Glomerular visceral epithelial cell (primary cell): ENCODE measurements around the gene PLXND1.

Experiments used
- DNase-seq: peaks from one replicate; pipeline ENCODE4 v3.0.0-alpha.2; 2016; ENCODE audit errors: extremely low spot score

The PLXND1 gene

DNA sequence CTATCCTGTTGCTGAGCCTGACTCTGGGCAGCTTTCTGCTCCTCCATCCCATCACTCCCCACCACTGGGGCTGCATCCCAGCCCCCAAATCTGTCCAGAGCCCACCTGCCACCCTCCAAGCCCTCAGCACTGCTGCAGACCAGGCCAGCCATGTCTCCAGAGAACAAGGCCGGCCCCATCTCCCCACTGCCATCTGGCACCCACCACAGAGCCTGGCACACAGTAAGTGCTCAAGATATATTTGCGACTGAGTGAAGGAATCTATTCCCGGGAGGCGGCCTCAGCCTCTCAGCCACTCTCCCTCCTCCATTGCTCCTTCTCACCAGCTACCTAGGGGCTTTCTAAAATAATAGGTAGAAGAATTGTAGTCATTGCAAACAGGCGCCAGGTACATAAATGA lies 4.8 kb downstream of the PLXND1 start:
- no peak for DNase-seq

DNA sequence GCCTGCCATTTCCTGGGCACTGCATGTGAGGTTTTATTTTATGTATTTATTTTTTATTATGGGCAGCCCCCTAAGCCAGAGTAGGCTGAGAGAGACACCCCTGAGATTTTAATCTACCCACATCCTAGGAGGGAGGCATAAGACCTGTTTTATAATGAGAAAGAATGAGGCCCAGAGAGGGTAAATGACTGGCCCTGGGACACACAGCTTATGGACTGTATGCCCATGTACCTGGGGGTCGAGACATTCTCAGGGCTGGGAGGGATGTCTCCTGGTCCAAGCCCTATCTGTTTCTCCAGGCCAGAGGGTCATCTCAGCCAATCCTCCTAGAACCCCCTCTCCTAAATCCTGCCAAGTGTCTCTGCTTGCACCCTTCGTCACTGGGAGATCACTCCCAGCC lies 6.1 kb downstream of the PLXND1 start:
- DNase-seq, result no peak

DNA sequence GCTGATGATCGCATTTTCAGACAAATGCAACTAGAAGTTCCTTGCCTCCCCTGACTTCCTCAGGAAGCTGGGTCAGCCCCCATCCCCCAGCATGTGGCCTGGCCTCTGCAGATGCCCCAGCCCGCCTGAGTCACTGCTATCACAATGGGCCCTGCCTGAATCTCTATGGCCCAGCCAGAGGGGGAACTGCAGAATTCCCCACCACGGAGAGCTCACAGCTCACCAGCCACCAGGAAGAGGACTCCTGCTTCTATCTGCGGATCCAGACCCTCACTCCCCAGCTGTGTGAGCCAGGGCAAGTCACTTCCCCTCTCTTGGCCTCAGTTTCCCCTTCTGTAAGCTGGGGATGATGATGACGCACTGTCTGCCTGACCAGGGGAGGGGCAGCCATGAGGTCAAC lies 6.9 kb downstream of the PLXND1 start:
- peak; percentile 71 for DNase-seq

DNA sequence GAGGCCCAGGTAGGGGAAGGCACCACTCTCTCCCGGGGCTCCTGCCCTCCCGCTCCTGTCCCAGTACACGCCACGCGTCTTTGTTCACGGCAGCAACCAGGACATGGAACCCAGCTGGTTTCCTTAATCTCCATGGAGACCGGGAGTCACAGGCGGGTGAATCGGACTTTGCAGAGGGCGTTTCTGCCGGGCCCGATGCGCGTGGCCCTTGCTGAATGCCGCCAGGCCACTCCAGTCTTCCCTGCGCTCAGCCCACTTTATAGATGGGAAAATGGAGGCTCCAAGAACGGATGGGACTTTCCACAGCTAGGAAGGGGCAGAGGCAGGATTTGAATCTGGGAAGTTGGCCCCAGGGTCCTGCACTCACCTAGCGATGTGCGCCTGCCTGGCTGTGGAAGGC lies 7.4 kb downstream of the PLXND1 start:
- no peak for DNase-seq

DNA sequence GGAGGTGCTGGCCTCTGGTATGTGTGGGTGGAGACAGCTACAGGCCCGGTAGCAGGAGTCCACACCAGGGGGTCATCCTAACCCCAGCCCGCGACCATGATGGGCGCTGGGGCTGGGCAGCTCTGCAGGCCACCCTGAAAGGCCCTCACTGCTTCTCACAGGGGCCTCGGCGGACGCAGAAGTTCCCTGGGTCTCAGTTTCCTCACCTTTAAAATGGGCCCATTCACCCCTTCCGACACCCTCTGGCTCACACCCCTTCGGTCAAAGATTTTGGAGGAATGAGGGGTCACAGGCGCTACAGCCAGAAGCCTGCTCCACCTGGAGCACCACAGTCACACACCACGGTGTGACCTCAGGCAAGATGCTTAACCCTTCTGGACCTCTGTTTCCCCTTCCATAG lies 8.0 kb downstream of the PLXND1 start:
- DNase-seq, result no peak

DNA sequence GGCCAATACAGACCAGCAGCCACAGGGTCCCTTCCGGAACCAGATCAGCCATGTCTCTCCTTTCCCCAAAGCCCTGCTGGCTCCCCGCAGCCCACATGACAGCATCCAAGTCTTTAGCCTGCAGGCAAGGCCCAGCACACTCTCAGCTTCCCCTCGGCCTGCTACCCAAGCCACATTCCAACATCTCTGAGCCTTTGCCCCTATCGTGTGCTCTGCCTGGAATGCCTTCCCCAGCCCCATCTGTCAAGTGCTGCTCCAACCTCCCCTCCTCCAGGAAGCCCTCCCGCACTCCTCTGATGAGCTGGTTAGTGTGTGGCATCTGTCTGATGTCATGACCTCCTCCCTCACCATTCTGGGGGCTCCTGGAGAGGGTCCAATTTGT lies 8.5 kb downstream of the PLXND1 start:
- DNase-seq, result no peak

DNA sequence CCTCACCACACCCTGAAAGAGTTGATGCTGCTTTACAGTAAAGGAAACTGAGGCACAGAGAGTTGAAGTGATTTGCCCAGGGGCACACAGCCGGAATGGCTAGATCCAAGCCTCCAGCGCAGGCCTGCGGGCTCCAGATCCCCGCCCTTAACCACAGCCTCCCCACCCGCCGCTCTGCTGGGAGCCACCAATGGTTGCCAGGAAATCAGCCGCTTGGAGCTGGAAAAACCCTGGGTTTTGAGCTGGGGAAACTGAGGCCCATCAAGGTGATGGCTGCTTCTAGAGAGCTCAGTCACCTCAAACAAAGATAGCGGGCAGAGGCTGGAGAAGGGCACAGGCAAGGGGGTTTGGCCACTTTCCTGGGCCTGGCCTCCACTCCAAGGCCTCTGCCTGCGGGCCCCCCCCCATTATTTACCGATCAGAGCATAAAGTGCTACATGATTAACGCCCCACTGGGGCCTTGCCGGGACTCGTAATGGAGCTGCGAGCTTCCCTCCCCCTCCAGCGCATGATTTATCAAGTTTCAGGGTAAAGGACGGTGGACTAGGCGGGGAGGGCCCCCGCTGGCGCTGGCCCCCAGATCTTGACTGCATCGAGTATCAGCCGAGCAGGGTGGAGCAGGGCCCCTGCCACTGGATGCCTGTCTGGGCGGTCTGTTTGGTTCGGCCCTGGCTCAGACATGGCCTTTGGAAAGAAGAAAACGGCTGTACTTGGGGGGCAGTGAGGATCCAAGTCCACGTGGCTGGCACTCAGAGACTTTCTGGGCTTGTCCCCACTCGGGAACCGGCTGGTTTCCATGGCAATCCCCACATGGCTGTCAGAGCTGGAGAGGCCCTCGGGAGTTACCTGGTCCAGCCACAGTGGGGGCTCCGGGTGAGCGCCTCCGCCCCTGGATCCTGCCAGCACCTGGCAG lies 9.1 kb downstream of the PLXND1 start:
- no peak for DNase-seq

DNA sequence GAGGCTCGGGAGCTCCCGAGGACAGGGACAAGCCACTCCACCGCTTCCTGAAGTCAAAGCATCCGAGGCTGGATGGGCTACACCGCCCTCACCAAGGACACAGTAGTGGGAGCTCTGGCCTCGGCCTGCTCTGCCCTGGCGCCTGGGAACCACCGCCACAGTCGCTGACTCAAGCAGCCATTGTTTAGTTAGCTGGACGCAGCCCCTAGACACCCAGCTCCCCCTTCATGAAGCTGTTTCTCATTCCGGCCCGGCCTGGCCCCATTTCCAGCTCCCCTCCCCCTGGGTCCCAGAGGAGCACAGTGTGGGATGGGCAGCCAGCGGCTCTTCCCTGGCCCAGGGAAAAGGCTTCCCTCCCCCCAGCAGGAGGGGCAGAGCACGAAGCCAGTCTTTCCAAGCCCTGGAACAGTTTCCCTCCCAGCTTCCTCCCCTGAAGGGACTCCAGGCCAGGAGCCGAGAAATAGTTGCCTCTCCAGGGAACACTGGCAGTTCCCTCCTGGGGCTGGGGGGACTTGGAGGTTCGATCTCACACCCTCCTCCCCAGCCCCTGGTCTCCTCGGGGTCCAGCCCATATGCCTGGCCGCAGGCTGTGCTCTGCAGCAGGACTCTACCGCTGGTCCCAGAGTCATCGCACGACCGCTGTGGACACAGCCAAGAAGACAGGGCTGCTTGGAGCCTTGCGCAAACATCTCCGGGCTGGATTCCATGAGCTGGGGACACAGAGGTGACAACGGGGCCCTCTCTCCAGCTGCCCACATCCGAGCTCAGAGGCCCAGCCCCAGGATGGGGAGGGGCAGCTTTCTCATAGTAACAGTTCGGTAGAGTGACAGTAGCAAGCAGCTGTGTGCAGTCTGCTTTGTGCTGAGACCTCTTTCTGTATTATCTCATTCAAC lies 10.0 kb downstream of the PLXND1 start:
- peak; percentile 63 for DNase-seq

DNA sequence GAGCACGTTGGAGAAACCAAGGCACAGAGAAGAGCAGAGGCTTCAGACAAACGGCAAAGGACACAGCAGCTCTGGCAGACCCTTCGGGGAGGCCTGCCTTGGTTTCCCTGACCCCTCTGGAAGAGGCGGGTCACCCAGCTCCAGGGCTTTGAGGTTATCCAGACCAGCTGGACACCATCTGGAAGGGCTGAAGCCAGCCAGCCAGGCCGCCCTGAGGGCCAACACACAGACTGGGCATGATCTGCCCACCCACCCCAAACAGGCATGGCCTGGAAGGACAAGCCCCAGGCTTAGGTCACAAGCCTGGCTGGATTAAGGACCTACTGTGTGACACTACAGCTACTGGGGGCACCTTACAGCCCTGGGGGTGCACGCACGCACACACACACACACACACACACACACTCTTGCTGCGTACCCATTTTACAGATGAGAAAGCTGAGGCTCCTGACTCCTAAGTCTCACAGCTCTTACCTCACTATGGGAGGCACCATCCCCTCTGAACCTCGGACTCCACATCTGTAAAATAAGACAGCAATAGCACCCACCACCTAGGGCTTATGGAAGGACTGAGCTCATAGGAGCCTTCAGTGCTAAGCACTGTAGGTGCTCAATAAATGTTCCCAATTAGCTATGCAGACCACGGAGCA lies 10.8 kb downstream of the PLXND1 start:
- no peak for DNase-seq

DNA sequence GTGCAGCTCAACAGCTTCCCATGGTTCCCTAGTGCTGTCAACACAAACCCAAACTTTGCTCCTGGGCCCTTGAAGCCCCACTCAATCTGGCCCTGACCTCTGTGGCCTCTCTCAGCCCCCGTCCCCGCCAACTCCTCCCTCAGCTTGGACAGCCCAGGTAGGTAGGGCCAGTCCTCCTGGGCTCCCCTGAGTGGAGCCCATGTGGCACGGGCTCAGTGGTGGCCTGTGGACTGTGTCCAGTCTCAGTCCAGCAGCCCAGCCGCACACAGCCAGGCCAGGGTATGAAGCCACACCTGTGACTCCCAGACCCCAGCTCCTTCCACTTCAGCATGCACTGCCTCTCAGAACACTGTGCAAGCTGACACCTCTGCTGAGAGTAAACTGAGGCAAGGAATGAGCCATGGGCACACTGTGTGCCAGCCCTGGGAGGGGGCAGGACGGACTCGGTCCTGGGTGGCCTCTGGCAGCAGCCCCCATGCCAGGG lies 11.5 kb downstream of the PLXND1 start:
- DNase-seq, result no peak

DNA sequence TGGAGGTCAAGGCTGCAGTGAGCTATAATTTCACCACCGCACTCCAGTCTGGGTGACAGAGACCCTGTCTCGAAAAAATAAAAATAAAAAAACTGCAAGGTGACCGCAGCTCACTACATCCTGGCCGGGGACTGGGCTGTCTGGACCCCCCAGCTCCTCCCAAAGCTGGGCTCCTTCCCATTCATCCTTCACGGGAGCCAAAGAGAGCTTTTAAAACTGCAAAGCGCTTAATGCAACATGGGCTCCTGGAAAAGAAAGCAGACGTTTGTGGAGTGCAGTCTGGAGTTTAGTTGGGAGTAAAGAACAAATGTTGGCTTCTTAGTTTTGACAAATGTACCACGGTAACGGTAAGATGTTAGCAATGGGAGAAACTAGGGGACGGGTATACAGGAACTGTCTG lies 12.1 kb downstream of the PLXND1 start:
- DNase-seq, result no peak

DNA sequence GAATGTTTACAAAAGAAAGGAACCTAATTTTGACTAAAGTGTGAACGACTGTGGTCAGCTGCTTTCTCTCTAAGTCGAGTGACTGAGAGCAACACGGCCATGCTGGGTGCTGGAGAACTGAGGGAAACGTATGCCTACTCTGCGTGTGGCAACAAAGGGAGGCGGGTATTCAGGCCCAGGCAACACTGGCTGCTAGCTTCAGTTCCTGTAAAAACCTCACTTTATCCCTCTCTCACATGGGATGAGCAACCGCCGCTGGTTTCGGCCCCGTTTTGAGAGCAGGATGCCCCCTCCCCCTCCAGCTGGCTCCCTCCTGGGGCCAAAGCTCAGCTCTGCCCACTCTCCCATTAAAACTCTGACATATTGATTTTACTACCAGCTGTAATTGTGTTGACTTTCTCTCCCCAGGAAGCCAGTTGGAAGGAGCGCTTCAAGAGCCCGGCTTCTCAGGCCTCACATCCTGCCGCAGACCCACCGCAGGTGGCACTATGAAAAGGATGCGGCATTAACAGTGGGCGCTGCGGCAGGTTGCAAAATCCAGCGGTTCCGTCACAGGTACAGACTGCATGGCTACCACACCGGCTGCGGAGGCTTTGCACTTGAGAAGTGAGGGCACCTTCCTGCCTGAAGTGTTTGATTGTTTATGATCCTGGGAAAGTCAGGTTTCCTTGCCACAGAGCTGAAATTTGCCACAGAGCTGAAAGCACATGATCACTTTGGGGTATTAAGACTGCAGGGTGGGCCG lies 12.7 kb downstream of the PLXND1 start:
- DNase-seq, result no peak

DNA sequence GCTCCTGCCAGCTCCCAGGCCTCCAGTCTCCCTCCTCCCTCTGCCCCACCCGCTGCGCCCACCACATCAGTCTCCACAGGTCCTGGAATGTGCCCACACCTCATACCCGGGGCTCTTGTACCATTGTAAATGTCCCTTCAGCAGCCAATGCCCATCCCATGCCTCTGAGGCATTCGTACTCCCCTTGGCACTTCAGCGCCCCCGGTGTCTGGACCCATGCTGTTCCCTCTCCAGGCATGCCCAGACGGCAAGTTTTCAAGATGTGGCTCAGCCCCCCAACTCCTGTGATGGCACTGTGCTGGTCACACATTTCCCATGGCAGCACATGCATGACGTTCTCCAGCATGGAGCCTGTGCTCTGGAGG lies 13.3 kb downstream of the PLXND1 start:
- DNase-seq, result no peak

DNA sequence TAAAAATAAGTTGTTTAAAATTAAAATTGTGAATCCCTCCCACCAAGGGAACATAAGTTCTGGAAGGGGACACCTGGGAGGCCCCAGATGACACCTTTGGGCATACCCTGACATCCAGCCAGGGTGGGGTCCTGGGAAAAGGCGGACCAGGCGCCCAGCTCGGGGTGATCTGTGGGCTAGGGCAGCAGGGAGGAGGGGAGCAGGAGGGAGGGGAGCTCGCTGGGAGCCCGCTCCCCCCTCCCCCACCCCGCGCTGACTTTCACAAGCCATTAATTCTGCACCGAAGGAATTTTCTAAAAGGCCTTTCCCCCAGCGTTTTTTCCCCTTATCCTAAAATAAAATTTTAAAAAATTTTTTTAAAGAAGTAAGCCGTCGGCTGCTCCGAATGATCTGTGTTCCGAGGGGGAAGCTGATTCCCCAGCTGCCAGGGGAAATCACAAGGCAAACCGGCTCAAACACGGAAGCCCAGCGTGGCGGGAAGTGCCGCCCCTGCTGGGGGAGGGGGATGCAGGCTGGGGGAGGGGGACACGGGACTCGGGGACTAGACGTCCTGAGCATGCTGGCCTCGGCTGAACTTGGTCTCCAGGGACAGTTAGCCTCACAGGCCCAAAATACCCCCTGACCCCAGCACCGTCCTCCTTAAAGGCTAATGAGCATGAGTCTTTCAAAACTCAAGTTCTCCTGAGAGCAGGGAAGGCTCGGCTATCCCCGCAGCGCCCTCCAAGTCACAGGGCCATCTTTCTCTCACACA lies 13.9 kb downstream of the PLXND1 start:
- DNase-seq, result no peak

DNA sequence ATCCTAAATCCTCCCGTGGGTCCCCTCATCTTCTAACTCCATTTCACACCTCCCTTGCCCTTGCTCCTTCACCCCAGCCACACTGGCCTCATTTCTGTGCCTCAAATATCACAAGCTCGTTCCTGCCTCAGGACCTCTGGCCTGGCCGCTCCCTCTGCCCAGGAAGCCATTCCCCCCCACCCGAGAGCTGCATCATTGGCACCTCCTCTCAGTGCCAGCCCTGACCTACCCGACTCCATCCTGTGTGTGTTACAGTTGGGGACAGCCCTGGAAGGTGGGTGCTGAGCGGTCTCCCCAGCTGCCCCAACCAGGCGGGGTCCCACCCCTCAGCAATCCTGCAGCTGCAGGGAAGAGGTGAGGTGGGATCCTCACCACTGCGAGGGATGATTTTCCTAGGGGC lies 14.5 kb downstream of the PLXND1 start:
- DNase-seq, result no peak

DNA sequence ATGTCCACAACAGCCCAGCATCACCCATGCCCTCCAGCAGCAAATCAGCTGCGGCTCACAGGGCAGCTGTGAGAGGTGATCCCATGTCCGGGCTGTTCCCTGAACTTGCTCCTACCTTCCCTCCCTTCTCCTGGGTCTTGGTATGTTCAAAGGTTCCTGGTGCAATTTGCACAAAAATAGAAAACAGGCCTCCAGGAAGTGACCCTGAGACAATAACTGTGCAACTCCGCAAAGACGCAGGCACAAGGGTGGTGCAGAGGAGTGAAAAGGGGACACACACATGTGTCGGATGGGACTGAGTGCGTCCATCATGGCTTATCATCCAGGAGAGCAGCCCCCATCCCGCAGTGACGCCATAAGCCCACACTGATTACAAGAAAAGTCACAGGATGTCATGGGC lies 16.3 kb downstream of the PLXND1 start:
- no peak for DNase-seq

DNA sequence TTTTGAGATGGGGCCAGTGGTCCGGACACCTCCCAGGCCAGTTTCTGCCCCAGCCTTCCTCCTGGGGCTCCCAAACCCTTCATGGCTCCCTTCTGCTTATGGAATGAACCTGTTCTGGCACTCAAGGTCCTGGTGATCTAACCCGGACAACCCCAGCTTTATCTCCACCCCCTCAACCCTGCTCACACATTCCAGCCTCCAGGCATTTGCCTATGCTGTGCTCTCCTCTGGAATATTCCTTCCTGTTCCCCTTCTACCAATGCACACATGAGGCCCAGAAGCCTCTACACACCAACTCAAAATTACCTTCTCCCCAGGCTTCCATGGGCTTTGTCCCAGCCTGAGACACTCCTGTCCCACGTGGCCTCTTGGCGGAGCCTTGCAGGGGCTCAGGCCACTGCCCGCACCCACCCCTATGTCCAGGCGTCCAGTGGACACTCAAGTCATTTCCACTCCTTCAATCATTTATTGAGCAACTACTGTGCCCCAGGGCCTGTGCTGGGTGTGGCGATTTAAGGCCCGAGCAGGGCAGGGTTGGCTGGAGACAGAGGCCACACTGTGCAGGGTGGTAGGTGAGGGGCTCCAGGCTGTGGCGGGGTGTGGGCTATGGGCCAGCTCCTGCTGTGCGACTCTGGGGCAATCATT lies 18.8 kb downstream of the PLXND1 start:
- DNase-seq, result no peak

DNA sequence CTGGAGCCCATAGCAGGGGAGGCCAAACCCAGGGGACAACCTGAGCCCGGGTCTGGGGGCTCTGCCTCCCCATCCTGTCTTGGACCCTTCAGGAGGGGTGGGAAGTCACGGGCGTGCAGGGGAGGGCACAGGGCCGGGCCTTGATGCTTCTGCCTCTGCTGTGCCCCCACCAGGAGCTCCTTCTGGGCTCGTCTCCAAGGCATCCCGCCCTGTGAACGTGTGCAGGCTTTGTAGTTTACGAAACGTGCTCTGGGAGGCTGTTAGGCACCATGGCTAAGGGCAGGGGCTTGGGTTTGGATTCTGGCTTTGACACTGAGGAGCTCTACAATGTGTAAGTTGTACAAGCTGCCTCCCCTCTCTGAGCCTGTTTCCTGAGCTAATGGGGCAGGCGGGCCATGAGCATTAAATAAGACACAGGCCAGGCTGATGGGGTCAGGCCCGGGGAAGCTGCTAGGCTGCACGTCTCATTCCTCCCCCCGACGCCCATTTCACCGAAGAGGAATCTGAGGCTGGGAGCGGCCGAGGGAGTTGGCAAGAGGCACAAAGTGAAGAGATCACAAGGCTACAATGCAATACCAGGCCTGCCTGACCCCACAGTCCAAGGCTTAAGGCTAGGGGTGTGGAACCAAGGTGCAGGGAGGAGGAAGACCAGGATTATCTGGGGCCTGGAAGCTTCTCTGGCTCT lies 19.6 kb downstream of the PLXND1 start:
- DNase-seq, result no peak

DNA sequence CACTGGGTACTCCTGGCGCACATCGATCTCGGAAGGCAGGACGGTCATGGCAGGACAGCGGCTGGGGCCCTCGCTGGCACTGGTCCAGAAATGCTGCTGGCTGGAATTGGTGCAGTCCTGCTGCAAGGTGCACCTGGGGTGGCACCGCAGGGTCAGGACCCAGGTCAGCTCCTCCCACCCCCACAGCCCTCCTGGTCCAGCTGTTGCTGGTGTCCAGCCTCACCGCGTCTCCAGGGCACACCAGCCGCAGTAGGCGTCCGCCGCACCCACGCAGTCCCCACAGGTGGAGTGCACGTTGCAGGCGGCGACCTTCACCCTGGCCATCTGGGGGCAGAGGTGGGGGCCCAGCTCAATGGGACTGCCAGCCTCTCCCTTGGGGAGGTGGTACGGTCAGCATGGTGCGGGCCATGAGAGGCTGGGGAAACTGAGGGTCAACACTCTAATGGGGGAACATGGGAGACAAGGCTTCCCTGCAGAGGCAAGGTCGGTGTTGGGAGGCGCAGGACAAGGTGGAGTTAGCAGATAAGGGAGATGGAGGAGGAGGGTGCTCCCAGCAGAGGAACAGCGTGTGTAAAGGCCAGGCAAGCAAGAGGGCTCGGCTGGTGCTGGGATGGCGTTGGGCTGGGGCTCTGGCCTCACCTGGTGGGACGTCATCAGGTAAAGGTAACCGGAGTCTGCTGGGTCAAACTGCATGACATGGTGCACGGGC lies 20.4 kb downstream of the PLXND1 start:
- DNase-seq, result no peak
